Measurements from ENCODE around the gene AMPD1. TPM values are rescaled to one million over a fixed set of nuclear protein-coding genes. Genes with fewer than 3 reads are reported as not detected.
A peak's percentile ranks its signal among the peaks of the same experiment; 100 is the strongest.

AMPD1 gene
- total and polyA plus RNA-seq, 2 of the 13 experiments (the other 11 are each of a cell fraction or from before 2014, with no cell fraction given), result not detected

GRCh38 chr1:114670083-114671010, 25.0 kb downstream of the AMPD1 start (continued):
- no peak for TF ChIP-seq ARID3A (IDR thresholded peaks at IDR 0.05; ENCODE audit: low read depth, low read length)
- TF ChIP-seq DR1 (CRISPR knock-in tag; IDR thresholded peaks at IDR 0.05), result 0 out of 2 replicates have a peak, but pooled peaks have one; percentile 46
- TF ChIP-seq DMAP1 (CRISPR knock-in tag; IDR thresholded peaks at IDR 0.05), result peak; percentile 36; the same call in 1 of the 2 replicates
- TF ChIP-seq TFDP1 (CRISPR knock-in tag; IDR thresholded peaks at IDR 0.05; ENCODE audit: borderline replicate concordance), result peak; percentile 69; the same call in 1 of the 2 replicates
- TF ChIP-seq ZNF589 (CRISPR knock-in tag; conservative IDR thresholded peaks at IDR 0.05), result no peak
- TF ChIP-seq ZNF713 (CRISPR knock-in tag; IDR thresholded peaks at IDR 0.05), result no peak
- no peak for TF ChIP-seq SIX4 (CRISPR knock-in tag; IDR thresholded peaks at IDR 0.05)
- TF ChIP-seq STAT5B (CRISPR knock-in tag; IDR thresholded peaks at IDR 0.05), result no peak
- 0 out of 2 replicates have a peak, but pooled peaks have one; percentile 4 for TF ChIP-seq TBX2 (CRISPR knock-in tag; IDR thresholded peaks at IDR 0.05; ENCODE audit: borderline replicate concordance)
- TF ChIP-seq, protein P1, sequence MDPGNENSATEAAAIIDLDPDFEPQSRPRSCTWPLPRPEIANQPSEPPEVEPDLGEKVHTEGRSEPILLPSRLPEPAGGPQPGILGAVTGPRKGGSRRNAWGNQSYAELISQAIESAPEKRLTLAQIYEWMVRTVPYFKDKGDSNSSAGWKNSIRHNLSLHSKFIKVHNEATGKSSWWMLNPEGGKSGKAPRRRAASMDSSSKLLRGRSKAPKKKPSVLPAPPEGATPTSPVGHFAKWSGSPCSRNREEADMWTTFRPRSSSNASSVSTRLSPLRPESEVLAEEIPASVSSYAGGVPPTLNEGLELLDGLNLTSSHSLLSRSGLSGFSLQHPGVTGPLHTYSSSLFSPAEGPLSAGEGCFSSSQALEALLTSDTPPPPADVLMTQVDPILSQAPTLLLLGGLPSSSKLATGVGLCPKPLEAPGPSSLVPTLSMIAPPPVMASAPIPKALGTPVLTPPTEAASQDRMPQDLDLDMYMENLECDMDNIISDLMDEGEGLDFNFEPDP (CRISPR knock-in tag; conservative IDR thresholded peaks at IDR 0.05), result no peak
- TF ChIP-seq HCFC1 (IDR thresholded peaks at IDR 0.05; ENCODE audit: low read depth, low read length), result no peak
- no peak for TF ChIP-seq SRF (IDR thresholded peaks at IDR 0.05; ENCODE audit: low read depth, low read length)
- TF ChIP-seq SALL2 (CRISPR knock-in tag; IDR thresholded peaks at IDR 0.05), result peak; percentile 75; the same call in 1 of the 2 replicates
- no peak for TF ChIP-seq ARHGAP35 (CRISPR knock-in tag; IDR thresholded peaks at IDR 0.05; ENCODE audit: borderline replicate concordance)
- TF ChIP-seq GPN1 (CRISPR knock-in tag; IDR thresholded peaks at IDR 0.05; ENCODE audit: borderline replicate concordance), result no peak
- TF ChIP-seq ZHX2 (IDR thresholded peaks at IDR 0.05; ENCODE audit: low read depth), result no peak
- TF ChIP-seq ZHX2 (CRISPR knock-in tag; IDR thresholded peaks at IDR 0.05; ENCODE audit: borderline replicate concordance), result no peak
